Activated naive CD8-positive, alpha-beta T cell treated with anti-CD3 and anti-CD28 coated beads for 36 hours (primary cell): ENCODE measurements around the gene RAB6C. TPM values are rescaled to one million over a fixed set of nuclear protein-coding genes. Genes with fewer than 3 reads are reported as not detected.
"Not testable (repeated sequence)": the region's sequence is repeated elsewhere in the genome, so short reads cannot be mapped to it uniquely, and the experiment has no call there.

ENCODE experiments used
- DNase-seq: peaks from one replicate; pipeline ENCODE4 v3.0.0; 2021
- H3K27ac Mint-ChIP-seq: one replicate; pipeline ENCODE4 v1.8.0; 2022; ENCODE audit warnings: mild to moderate bottlenecking, moderate library complexity, mixed read lengths
- H3K27me3 Mint-ChIP-seq: one replicate; pipeline ENCODE4 v1.8.0; 2022; ENCODE audit warnings: mild to moderate bottlenecking, mixed read lengths
- H3K36me3 Mint-ChIP-seq: one replicate; pipeline ENCODE4 v1.8.0; 2021; ENCODE audit warnings: mild to moderate bottlenecking, mixed read lengths
- H3K4me1 Mint-ChIP-seq: one replicate; pipeline ENCODE4 v1.8.0; 2021; ENCODE audit warnings: mixed read lengths
- H3K4me3 Mint-ChIP-seq: one replicate; pipeline ENCODE4 v1.8.0; 2022; ENCODE audit warnings: mild to moderate bottlenecking, moderate library complexity, mixed read lengths
- H3K9me3 Mint-ChIP-seq: one replicate; pipeline ENCODE4 v1.8.0; 2022; ENCODE audit warnings: mixed read lengths
- total RNA-seq, 2 experiments: library from RNA; stranded (reverse); gene quantifications; one replicate each; pipeline ENCODE4 v1.2.3, GENCODE V29; 2021

Gene RAB6C
- total RNA-seq = not detected

DNA sequence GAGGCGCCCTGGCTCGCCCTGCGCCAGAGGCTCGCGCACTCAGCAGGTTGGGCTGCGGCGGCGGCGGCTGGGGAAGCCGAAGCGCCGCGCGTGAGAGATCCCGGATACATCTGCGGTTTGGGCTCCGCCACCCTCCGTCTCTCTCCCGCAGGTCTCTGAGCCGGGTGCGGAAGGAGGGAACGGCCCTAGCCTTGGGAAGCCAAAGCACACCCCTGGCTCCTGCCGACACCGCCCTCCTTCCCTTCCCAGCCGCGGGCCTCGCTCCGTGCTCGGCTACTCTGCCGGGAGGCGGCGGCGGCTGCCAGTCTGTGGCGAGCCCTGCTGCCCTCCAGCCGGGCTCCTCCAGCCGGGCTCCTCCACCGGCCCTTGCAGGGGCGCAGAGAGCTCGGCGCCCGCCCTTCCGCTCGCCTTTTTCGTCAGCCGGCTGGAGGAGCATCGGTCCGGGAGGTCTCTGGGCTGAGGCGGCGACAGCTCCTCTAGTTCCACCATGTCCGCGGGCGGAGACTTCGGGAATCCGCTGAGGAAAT lies at the start of gene RAB6C:
Gene RAB6C, plus strand, starts transcription at position 38 of the 527 bp plus-strand sequence. Its CDS starts 450 bp downstream, at position 488.
- H3K4me1 Mint-ChIP-seq, H3K9me3 Mint-ChIP-seq, H3K27ac Mint-ChIP-seq, H3K36me3 Mint-ChIP-seq: not testable (repeated sequence)
- Mint-ChIP-seq H3K4me3 (peak within 1 kb of the TSS; percentile 62), H3K27me3 (peaks cover 70% of the 10 kb centered on the region)
- DNase-seq = peak; percentile 4

DNA sequence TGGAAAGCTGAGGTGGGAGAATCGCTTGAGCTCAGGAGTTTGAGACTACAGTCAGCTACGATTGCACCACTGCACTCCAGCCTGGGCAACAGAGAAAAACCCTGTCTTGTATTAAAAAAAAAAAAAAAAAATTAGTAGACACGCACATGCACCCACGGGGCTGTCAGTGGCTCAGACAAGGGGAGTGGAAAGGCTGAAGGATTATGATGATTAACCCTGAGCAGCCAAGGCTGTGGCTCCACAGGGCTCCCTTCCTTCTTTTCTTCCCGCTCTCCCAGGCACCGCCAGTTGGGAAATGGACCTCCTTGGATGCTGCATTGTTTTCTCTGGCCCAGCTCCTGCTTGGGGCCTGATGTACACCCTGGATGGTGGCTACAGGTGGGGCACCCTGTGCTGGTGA lies 49.0 kb upstream of the RAB6C start:
- H3K4me1 Mint-ChIP-seq = no peaks in the 10 kb centered on the region
- no peaks in the 10 kb centered on the region for H3K9me3 Mint-ChIP-seq
- H3K36me3 Mint-ChIP-seq = no peaks in the 10 kb centered on the region
- H3K27ac Mint-ChIP-seq = no peak overlapping the region
- DNase-seq = no peak
- H3K4me3 Mint-ChIP-seq = no peak overlapping the region
- peaks cover 26% of the 10 kb centered on the region for H3K27me3 Mint-ChIP-seq

DNA sequence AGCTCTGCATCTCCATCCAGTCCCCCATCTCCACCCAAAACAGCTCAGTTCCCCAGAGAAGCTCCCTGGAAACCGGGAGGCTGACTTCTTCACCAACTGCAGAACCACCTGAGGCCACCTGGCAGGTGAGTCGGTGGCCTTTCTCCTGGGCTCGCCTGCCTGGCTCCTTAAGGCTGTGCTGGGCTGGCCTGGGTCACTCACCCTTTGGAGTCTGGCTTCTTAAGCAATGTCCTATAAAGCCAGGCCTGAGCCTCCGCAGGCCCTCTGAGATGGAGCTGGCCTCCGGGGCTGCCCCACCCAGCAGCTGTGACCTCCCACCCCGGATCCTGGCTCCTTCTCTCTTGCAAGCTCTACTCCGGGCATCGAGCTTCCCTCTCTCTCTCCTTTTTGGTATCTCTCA lies 46.1 kb upstream of the RAB6C start:
- not testable (repeated sequence) for H3K9me3 Mint-ChIP-seq, H3K27ac Mint-ChIP-seq, H3K4me3 Mint-ChIP-seq, H3K36me3 Mint-ChIP-seq, H3K4me1 Mint-ChIP-seq, DNase-seq
- peaks cover 33% of the 10 kb centered on the region for H3K27me3 Mint-ChIP-seq

DNA sequence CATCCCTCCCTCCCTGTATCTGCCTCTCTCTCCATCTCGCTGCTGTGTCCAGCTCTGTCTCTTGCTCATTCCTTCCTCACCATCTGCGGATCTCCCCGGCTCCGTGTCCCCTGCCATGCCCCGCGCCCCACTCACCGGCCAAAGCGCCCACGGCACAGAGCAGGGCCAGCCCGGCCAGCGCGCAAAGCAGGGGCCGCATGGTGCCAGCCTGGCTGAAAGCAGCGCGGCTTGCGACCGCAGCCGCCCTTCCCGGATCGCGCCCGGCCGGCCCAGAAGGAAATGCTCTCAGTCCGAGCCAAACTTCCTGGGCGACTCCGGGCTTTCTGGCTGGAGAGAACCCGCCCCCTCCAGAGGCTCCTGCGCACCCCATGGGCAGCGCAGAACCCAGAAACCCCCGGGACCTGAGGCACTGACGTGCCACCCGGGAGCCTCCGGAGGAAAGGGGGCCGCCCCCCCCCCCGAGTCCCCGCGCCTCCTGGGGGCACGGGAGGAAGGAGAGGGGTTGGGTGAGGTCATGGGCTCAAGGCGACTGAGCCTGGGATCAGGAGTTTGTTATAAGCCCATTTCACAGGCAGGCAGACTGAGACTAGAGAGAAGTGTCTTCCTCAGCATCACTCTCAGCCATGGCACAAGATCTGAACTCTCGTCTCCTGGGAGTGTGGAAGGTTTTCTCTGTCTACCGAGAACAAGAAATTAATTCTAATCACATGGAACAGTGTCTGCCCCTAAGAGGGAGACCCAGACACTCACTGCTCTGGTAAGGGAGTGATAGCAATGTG lies 45.2 kb upstream of the RAB6C start:
- Mint-ChIP-seq H3K4me1 (no peaks in the 10 kb centered on the region), H3K27me3 (peaks cover 33% of the 10 kb centered on the region), H3K36me3 (no peaks in the 10 kb centered on the region), H3K4me3 (no peak overlapping the region), H3K27ac (no peak overlapping the region), H3K9me3 (no peaks in the 10 kb centered on the region)
- no peak for DNase-seq

DNA sequence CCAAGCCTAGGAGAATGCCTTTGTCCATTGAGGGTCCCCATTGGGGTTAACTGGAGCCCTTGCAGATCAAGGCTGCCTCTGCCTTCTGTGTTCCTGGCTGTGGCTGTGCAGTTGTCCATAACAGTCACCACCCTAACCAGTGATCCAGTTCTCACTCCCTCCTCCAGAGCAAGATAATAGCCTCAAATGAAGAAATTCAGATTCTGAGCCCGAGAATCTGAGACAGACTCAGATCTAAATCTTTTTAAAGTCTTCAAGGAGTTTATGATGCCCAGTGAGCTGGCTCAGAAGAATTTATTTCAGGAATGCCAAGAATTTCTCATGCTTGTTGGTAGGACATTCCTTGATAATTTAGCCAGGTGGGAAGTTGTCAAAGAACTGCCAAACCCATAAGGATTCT lies 44.3 kb upstream of the RAB6C start:
- no peaks in the 10 kb centered on the region for H3K9me3 Mint-ChIP-seq
- no peak overlapping the region for H3K4me3 Mint-ChIP-seq
- no peaks in the 10 kb centered on the region for H3K4me1 Mint-ChIP-seq
- H3K27ac Mint-ChIP-seq = no peak overlapping the region
- no peak for DNase-seq
- H3K36me3 Mint-ChIP-seq = no peaks in the 10 kb centered on the region
- H3K27me3 Mint-ChIP-seq = peaks cover 33% of the 10 kb centered on the region

DNA sequence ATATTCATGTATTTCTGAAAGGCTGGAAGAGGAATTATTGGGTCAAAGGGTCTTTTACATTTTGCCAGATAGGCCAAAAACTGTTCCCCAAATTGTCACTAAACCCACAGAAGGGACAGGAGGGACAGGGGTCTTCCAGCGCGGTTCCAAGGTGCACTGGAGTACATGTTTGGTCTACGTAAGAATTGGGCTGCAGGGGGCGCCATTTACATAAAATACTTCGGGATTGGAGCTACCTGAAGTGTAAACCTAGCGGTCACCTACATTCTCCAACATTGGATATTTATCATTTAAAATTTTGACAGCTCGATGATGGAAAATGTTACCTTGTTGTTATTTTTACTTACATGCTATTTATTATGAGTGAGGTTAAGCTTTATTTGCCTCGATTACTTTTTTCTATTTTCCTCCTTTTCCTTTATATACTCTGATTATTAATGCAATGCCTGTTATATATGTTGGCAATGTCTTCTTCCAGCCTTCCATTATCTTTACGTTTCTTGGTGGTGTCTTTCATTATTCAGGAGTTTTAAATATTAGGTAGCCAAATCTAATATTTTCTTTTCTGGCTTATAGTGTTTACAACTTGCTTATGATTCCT lies 43.0 kb upstream of the RAB6C start:
- peaks cover 33% of the 10 kb centered on the region for H3K27me3 Mint-ChIP-seq
- no peaks in the 10 kb centered on the region for H3K4me1 Mint-ChIP-seq
- no peaks in the 10 kb centered on the region for H3K9me3 Mint-ChIP-seq
- no peak overlapping the region for H3K27ac Mint-ChIP-seq
- H3K4me3 Mint-ChIP-seq = no peak overlapping the region
- peak; percentile 35 for DNase-seq
- H3K36me3 Mint-ChIP-seq = no peaks in the 10 kb centered on the region

DNA sequence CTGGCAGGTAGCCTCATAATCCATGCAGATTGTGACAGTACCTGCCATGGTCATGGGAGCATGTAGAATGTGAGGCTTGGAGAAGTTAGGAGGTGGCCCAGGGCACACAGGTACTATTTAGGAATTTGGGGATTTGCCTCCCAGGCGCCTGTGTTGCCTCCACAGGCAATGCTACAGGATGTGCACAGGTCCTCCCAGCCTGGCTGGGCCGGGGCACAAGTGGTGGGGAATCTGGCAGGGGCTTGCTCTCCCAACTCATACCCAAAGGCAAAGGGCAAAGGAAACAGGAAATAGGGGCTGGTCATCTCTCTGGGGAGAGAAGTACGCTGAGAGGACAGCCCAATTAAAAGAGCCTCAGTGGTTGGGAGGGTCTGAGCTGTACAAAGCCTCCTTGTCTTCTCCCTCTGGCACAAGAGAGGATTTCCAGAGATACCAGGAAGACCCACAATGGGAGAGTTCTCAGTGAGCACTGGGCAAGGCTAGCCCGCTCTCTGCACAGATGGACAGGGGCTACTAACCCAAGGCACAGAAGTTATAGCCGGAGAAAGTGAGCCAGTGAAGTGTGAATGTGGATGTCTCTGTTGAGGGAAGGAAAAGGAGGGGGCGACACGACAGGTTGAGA lies 40.5 kb upstream of the RAB6C start:
- not testable (repeated sequence) for H3K4me3 Mint-ChIP-seq, DNase-seq, H3K27ac Mint-ChIP-seq, H3K9me3 Mint-ChIP-seq, H3K36me3 Mint-ChIP-seq, H3K4me1 Mint-ChIP-seq
- H3K27me3 Mint-ChIP-seq = peaks cover 22% of the 10 kb centered on the region

DNA sequence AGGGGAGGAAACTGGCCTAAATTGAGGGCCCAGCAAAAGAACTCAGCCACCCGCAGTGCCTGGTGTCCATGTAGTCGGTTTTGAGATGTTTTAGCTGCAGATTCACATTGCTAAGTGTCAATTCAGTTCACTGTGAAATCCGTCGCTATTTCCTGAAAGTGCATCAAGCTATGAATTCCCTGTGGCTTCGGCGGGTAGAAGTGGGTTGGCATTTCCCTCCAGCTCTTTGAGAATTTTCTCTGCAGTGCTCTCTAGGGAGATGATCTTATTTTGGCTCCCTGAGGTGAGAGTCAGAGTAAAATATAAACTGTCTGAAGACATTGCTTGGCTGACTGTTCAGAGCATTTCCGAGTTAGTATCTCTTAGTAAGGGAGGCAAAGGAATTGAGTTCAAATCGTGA lies 36.0 kb upstream of the RAB6C start:
- H3K27ac Mint-ChIP-seq, H3K4me1 Mint-ChIP-seq, H3K4me3 Mint-ChIP-seq, DNase-seq, H3K9me3 Mint-ChIP-seq, H3K36me3 Mint-ChIP-seq: not testable (repeated sequence)
- peaks cover 19% of the 10 kb centered on the region for H3K27me3 Mint-ChIP-seq

DNA sequence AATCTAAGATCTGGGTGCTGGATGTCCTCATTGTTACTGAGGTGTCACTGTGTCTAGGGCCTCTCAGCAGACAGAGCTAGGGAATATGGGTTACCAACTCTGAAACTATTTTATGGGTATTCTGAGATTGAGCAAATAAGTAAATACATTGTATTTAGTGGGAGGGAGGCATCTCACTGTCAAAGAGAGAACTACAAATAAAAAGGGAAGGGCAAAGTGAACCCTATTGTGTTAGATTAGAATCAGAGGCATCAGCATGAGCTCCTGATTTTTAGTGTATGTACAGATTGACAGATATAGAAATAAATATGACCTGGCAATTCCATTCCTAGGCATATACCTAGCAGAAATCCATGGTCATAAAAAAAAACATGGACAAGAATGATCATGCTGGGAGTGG lies 33.9 kb upstream of the RAB6C start:
- no peaks in the 10 kb centered on the region for H3K9me3 Mint-ChIP-seq
- no peak for DNase-seq
- H3K36me3 Mint-ChIP-seq = no peaks in the 10 kb centered on the region
- H3K27ac Mint-ChIP-seq = no peak overlapping the region
- no peaks in the 10 kb centered on the region for H3K4me1 Mint-ChIP-seq
- no peak overlapping the region for H3K4me3 Mint-ChIP-seq
- H3K27me3 Mint-ChIP-seq = peaks cover 19% of the 10 kb centered on the region

DNA sequence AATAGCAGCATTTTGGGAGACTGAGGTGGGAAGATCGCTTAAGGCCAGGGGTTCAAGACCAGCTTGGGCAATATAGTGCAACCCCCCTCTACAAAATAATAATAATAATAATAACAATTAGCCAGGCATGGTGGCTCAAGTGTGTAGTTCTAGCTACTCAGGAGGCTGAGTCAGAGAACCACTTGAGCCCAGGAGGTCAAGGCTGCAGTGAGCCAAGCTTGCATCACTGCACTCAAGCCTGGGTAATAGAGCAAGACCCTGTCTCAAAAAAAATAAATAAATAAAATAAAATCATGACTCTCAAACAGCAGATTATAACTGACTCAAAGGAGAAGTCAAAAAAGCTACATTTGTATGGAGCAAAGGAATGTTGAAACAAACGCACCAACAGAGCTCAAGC lies 31.8 kb upstream of the RAB6C start:
- DNase-seq, H3K4me3 Mint-ChIP-seq, H3K36me3 Mint-ChIP-seq, H3K27ac Mint-ChIP-seq, H3K9me3 Mint-ChIP-seq, H3K4me1 Mint-ChIP-seq: not testable (repeated sequence)
- peaks cover 17% of the 10 kb centered on the region for H3K27me3 Mint-ChIP-seq

DNA sequence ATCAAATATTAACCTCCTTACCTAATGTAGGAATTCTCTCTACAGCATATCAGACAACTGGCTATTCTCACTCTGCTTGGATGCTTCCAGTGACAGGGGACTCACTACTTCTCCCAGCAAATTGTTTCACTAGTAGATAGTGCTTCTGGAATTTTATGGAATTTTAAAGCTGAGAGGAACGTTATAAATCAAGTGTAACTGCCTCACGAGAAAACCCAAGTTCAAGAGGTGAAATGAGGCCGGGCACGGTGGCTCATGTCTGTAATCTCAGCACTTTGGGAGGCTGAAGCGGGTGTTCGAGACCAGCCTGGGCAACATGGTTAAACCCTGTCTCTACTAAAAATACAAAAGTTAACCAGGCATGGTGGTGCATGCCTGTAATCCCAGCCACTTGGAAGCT lies 23.3 kb upstream of the RAB6C start:
- DNase-seq, H3K4me3 Mint-ChIP-seq, H3K36me3 Mint-ChIP-seq, H3K4me1 Mint-ChIP-seq, H3K9me3 Mint-ChIP-seq, H3K27ac Mint-ChIP-seq: not testable (repeated sequence)
- H3K27me3 Mint-ChIP-seq = peaks cover 12% of the 10 kb centered on the region

DNA sequence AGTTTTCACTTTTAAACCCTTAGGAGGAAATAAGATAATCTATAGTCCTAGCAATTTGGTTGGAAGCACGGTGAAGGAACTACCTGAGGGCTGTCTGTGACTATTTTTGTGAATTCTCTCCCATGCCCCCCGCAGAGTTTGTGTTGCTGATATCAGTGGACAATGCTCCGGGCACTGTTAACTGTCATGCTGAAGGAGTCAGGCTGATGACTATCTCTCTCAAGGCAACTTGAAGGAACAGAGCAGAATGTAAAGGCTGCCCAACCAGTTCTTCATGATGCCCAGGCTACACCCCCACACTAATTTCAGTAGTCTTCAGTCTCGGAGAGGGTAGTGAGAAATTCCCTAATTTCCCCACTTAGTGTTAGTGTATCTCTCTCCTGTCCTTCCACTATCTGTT lies 21.6 kb upstream of the RAB6C start:
- Mint-ChIP-seq H3K4me1 (no peaks in the 10 kb centered on the region), H3K27me3 (peaks cover 12% of the 10 kb centered on the region), H3K4me3 (no peak overlapping the region), H3K27ac (no peak overlapping the region), H3K9me3 (no peaks in the 10 kb centered on the region), H3K36me3 (no peaks in the 10 kb centered on the region)
- DNase-seq = no peak

DNA sequence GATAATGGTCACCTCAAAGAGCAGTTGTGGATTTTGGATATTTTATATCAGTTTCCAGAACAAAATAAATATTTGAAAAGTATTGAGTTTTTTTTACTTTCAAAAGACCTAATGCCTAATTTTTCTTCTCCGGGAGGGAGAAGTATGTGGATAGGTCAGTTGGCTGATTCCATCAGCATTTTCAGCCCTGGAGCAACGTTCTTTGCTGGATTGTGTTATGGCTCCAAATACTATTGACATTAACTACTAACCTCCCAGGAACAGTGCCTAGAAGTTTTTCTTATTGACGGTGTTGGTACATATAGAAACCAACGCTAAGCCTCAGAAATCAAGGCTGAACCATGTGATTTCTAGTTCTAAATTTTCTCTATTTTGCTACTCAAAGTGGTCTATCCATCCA lies 20.7 kb upstream of the RAB6C start:
- H3K4me3 Mint-ChIP-seq, DNase-seq, H3K9me3 Mint-ChIP-seq, H3K36me3 Mint-ChIP-seq, H3K4me1 Mint-ChIP-seq, H3K27ac Mint-ChIP-seq: not testable (repeated sequence)
- peaks cover 12% of the 10 kb centered on the region for H3K27me3 Mint-ChIP-seq

DNA sequence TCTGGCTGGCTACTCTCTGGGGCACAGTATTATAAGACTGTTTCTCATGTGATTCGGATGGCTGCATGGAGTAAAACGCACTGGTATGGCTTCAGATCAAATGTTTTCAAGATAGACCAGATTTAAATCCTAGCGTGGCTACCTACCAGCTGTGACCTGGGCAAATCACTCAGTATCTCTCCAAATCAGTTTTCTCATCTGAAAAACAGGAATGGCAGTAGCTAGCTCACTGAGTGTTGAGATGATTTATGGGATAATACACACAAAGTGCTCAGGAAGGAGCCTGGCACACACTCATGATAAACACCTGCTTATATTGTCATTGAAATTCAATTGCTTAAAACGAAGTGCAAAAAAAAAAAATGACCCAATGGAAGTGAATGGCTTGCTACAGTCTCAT lies 10.9 kb upstream of the RAB6C start:
- DNase-seq, H3K27ac Mint-ChIP-seq, H3K36me3 Mint-ChIP-seq, H3K4me3 Mint-ChIP-seq, H3K9me3 Mint-ChIP-seq, H3K4me1 Mint-ChIP-seq: not testable (repeated sequence)
- H3K27me3 Mint-ChIP-seq = peaks cover 18% of the 10 kb centered on the region

DNA sequence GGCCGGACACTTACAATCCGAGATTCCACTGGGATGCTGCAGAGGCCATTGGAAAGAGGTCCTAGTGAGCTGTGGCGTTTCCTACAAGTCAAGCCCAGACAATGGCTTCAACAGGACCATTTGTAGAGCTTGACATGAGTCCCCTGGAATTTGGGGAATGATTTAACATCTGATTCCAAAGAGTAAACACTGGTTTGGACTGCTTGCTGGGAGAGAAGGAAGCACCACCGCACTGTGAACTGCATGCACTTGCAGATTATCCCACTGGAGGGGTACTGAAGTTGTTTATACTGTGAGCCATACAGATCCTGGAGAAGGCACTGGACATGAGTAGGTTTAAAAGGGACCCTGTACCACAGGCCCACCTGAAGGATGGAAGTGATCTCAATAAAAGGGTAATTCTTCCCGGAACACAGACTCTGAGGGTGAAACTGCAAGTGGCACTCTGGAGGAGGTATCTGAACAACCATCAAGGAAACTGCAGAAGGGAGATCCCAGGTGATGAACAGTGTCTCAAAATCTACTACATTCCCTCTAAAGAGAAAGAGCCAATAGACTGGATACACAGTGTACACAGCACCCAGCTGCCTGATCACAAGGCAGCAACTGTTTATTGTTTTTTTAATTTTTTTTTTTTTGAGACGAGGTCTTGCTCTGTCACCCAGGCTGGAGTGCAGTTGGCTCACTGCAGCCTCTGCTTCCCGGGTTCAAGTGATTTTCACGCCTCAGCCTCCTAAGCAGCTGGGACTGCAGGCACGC lies 4.3 kb upstream of the RAB6C start:
- H3K36me3 Mint-ChIP-seq = no peaks in the 10 kb centered on the region

More for the DNA sequence above, 4.3 kb upstream of the RAB6C start:
- Mint-ChIP-seq H3K4me3 (no peak overlapping the region), H3K27ac (no peak overlapping the region), H3K27me3 (peaks cover 57% of the 10 kb centered on the region), H3K4me1 (peaks cover 3% of the 10 kb centered on the region), H3K9me3 (no peaks in the 10 kb centered on the region)
- no peak for DNase-seq
